ENCODE data around the gene TFDP3. TPM values are rescaled to one million over a fixed set of nuclear protein-coding genes. Genes with fewer than 3 reads are reported as not detected.

TFDP3 gene
- total RNA-seq, 1 experiment from 2014 or later = not detected

DNA sequence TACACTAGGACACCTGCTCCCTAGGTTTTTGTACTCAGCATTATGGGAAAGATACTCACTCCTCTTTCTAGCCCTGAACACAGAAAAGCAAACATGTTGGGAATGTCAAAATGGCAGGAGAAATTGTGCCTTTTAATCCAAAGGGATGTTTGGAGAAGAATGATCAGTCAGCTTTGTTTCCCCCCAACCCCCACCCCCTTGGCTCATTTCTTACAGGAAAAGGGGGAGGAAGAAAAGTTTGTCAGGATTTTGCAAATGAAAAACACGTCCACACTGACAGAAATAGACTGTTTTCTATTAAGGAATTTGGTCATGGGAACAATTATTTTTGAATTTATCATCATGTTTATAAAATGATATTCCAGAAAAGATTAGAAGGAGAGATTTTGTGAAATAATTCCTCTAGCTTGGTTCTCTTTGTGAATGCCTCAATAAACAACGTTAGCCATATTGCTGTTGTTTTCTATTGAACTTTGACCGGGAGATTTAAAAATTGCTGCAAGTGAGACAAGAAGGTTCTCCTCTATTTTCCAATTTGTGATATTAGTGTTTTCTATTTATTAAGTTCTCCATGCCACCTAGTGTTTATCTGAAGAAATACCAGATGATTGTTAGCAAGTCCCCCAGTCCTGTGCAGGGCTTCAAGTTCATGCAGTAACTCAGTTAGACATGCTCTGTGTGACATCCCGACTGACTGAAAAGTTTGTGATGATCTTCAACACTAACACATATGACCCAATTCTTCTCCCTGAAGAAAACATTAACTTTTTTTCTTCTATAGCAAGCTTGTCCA lies 31.3 kb upstream of the TFDP3 start:
- no peaks in the 10 kb centered on the region for H3K9me2 ChIP-seq (replicated peaks; ENCODE audit: low read length)
- no peak overlapping the region for H3K27ac ChIP-seq (ENCODE audit: low read length)
- no peaks in the 10 kb centered on the region for H3K79me2 ChIP-seq (ENCODE audit: low read length)
- TF ChIP-seq, protein P1, sequence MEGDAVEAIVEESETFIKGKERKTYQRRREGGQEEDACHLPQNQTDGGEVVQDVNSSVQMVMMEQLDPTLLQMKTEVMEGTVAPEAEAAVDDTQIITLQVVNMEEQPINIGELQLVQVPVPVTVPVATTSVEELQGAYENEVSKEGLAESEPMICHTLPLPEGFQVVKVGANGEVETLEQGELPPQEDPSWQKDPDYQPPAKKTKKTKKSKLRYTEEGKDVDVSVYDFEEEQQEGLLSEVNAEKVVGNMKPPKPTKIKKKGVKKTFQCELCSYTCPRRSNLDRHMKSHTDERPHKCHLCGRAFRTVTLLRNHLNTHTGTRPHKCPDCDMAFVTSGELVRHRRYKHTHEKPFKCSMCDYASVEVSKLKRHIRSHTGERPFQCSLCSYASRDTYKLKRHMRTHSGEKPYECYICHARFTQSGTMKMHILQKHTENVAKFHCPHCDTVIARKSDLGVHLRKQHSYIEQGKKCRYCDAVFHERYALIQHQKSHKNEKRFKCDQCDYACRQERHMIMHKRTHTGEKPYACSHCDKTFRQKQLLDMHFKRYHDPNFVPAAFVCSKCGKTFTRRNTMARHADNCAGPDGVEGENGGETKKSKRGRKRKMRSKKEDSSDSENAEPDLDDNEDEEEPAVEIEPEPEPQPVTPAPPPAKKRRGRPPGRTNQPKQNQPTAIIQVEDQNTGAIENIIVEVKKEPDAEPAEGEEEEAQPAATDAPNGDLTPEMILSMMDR (conservative IDR thresholded peaks at IDR 0.05; ENCODE audit: low read depth, low read length) = peak; percentile 53
- no peak for TF ChIP-seq EZH2 (IDR thresholded peaks at IDR 0.05; ENCODE audit: low read length, unreplicated experiment)
- peak; percentile 44 for DNase-seq
- H3K36me3 ChIP-seq (ENCODE audit: low read depth, low read length) = no peaks in the 10 kb centered on the region
- peaks cover 6% of the 10 kb centered on the region; the same call in 1 of the 2 replicates for H3K4me1 ChIP-seq (ENCODE audit: insufficient read depth, low read length)
- H3K9ac ChIP-seq (ENCODE audit: low read length) = no peak overlapping the region
- H3K27me3 ChIP-seq (ENCODE audit: low read length) = no peaks in the 10 kb centered on the region
- intact Hi-C loops (cut with micrococcal nuclease) = loop anchor here (1.0 to 10.0 kb wide), 7 partner anchors 34 to 1485 kb away; partner anchors contain the start of gene GPC4
- ChIA-PET POLR2A (ENCODE audit: unreplicated experiment) (no interaction called here), CTCF (no interaction called here)
- no peak overlapping the region for H3K4me3 ChIP-seq (ENCODE audit: low read length)
- no peaks in the 10 kb centered on the region for H4K20me1 ChIP-seq (ENCODE audit: low read length)
- peak; percentile 53; the same call in 1 of the 2 replicates for ATAC-seq
- no peak overlapping the region for H3K4me2 ChIP-seq (ENCODE audit: low read length)
- no TSS peak for BruUV-seq (replicated peaks)
- no peak overlapping the region for H2AFZ ChIP-seq (ENCODE audit: low read length)
- H3K9me3 ChIP-seq (ENCODE audit: low read length) = no peaks in the 10 kb centered on the region
- H3F3A ChIP-seq (ENCODE audit: low read length, unreplicated experiment) = no peaks in the 10 kb centered on the region

DNA sequence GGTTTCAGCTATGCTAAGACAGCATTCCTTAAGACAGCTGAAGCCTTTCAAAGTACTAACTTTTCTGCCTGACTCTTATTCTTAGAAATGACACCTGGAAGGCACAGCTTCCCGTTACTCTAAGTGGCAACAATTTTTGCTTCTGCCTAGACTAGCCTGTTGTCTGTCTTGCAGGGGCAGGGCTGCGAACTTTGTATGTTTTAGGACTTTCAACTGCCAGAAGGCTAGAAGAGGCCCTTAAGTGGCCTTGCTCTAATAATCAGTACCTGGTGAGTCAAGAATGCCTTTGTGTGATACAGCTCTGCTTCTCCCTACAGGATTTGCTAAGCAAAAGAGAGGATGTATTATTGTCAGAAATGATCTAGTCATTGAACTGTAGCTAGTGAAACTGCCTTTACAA lies 30.0 kb upstream of the TFDP3 start:
- Histone ChIP-seq H3K4me2 (ENCODE audit: low read length) (no peak overlapping the region), H3K4me1 (ENCODE audit: insufficient read depth, low read length) (no peaks in the 10 kb centered on the region; the same call in 1 of the 2 replicates), H3K27me3 (ENCODE audit: low read length) (no peaks in the 10 kb centered on the region), H2AFZ (ENCODE audit: low read length) (no peak overlapping the region), H3K9ac (ENCODE audit: low read length) (no peak overlapping the region), H3F3A (ENCODE audit: low read length, unreplicated experiment) (no peaks in the 10 kb centered on the region), H3K4me3 (ENCODE audit: low read length) (no peak overlapping the region), H3K36me3 (ENCODE audit: low read depth, low read length) (no peaks in the 10 kb centered on the region), H3K27ac (ENCODE audit: low read length) (no peak overlapping the region), H3K79me2 (ENCODE audit: low read length) (no peaks in the 10 kb centered on the region), H3K9me3 (ENCODE audit: low read length) (no peaks in the 10 kb centered on the region), H4K20me1 (ENCODE audit: low read length) (no peaks in the 10 kb centered on the region), H3K9me2 (replicated peaks; ENCODE audit: low read length) (no peaks in the 10 kb centered on the region)
- intact Hi-C loops (cut with micrococcal nuclease) = loop anchor here (10.0 kb wide), 1 partner anchor 1483 kb away; no protein-coding TSS in a partner anchor
- BruUV-seq (replicated peaks) = no TSS peak
- CTCF ChIA-PET = no interaction called here
- POLR2A ChIA-PET (ENCODE audit: unreplicated experiment) = no interaction called here
- TF ChIP-seq EZH2 (IDR thresholded peaks at IDR 0.05; ENCODE audit: low read length, unreplicated experiment) = no peak
- TF ChIP-seq EZH2phosphoT487 (IDR thresholded peaks at IDR 0.05; ENCODE audit: borderline replicate concordance, low read length) = no peak
- TF ChIP-seq, protein P1 (conservative IDR thresholded peaks at IDR 0.05; ENCODE audit: low read depth, low read length) = no peak
- no peak for ATAC-seq
- DNase-seq = no peak

DNA sequence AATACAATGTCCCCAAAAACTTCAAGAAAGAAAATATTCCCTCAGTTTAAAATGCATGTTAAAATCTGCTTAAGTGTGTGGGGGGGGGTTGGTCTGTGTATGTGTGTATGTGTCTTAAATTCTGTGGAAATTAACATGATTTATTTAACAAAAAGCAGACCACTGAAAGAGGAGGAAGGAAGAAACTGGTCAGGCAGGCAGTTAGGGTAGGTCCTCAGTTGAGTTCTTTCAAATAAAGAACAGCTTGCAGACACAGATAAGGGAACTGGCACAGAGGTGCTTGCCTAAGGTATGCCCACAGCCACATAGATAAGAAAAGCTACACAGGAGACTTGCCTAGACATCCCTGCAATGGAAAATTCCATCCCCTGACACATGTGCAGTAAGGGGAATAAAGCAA lies 28.8 kb upstream of the TFDP3 start:
- no peak overlapping the region for H3K4me3 ChIP-seq (ENCODE audit: low read length)
- intact Hi-C loops (cut with micrococcal nuclease) = loop anchor here (10.0 kb wide), 1 partner anchor 1482 kb away; no protein-coding TSS in a partner anchor
- ChIA-PET CTCF (no interaction called here), POLR2A (ENCODE audit: unreplicated experiment) (no interaction called here)
- H3K27ac ChIP-seq (ENCODE audit: low read length) = no peak overlapping the region
- TF ChIP-seq, protein P1 (conservative IDR thresholded peaks at IDR 0.05; ENCODE audit: low read depth, low read length) = no peak
- no peak for TF ChIP-seq EZH2 (IDR thresholded peaks at IDR 0.05; ENCODE audit: low read length, unreplicated experiment)
- no peak for TF ChIP-seq EZH2phosphoT487 (IDR thresholded peaks at IDR 0.05; ENCODE audit: borderline replicate concordance, low read length)
- H3K9ac ChIP-seq (ENCODE audit: low read length) = no peak overlapping the region
- no peaks in the 10 kb centered on the region for H4K20me1 ChIP-seq (ENCODE audit: low read length)
- no TSS peak for BruUV-seq (replicated peaks)
- H3K36me3 ChIP-seq (ENCODE audit: low read depth, low read length) = no peaks in the 10 kb centered on the region
- no peaks in the 10 kb centered on the region for H3K27me3 ChIP-seq (ENCODE audit: low read length)
- no peak overlapping the region for H2AFZ ChIP-seq (ENCODE audit: low read length)
- DNase-seq (no peak), ATAC-seq (no peak)
- no peaks in the 10 kb centered on the region for H3K9me3 ChIP-seq (ENCODE audit: low read length)
- no peaks in the 10 kb centered on the region for H3K79me2 ChIP-seq (ENCODE audit: low read length)
- H3F3A ChIP-seq (ENCODE audit: low read length, unreplicated experiment) = no peaks in the 10 kb centered on the region
- H3K4me2 ChIP-seq (ENCODE audit: low read length) = no peak overlapping the region
- H3K4me1 ChIP-seq (ENCODE audit: insufficient read depth, low read length) = no peaks in the 10 kb centered on the region; the same call in 1 of the 2 replicates
- H3K9me2 ChIP-seq (replicated peaks; ENCODE audit: low read length) = no peaks in the 10 kb centered on the region
